Neural progenitor cell (in vitro differentiated cells): ENCODE data around the gene SIPA1. TPM values are rescaled to one million over a fixed set of nuclear protein-coding genes. Genes with fewer than 3 reads are reported as not detected.
"Not testable (repeated sequence)": the region's sequence is repeated elsewhere in the genome, so short reads cannot be mapped to it uniquely, and the experiment has no call there.

Experiments used
- DNase-seq: peaks from one replicate; pipeline ENCODE4 v3.0.0-alpha.2; 2016; ENCODE audit warnings: low spot score
- H2AFZ ChIP-seq: fragments of 200-600 bp; sonication (generic); replicated peaks from 2 replicates; pipeline ENCODE4 v1.6.1; 2016; ENCODE audit warnings: antibody characterized with exemption
- H3F3A ChIP-seq: fragments of 200-600 bp; sonication (generic); 2 replicates; pipeline ENCODE4 v1.6.1; 2016; ENCODE audit warnings: antibody characterized with exemption, low read depth
- H3K27ac ChIP-seq: fragments of 200-600 bp; sonication (generic); 2 replicates; pipeline ENCODE4 v1.5.1; 2016; ENCODE audit warnings: mild to moderate bottlenecking
- H3K27me3 ChIP-seq: fragments of 200-600 bp; sonication (generic); 2 replicates; pipeline ENCODE4 v1.6.1; 2016; ENCODE audit warnings: mild to moderate bottlenecking, moderate library complexity
- H3K36me3 ChIP-seq: fragments of 200-600 bp; sonication (generic); 2 replicates; pipeline ENCODE4 v1.5.1; 2016
- H3K4me1 ChIP-seq: fragments of 200-600 bp; sonication (generic); 2 replicates; pipeline ENCODE4 v1.6.1; 2016; ENCODE audit warnings: mixed run types
- H3K4me2 ChIP-seq: fragments of 200-600 bp; sonication (generic); 2 replicates; pipeline ENCODE4 v1.6.1; 2016
- H3K4me3 ChIP-seq: fragments of 200-600 bp; sonication (generic); 2 replicates; pipeline ENCODE4 v1.5.1; 2016
- H3K79me2 ChIP-seq: fragments of 200-600 bp; sonication (generic); 2 replicates; pipeline ENCODE4 v1.6.1; 2016; ENCODE audit warnings: low read depth
- H3K9ac ChIP-seq: fragments of 200-600 bp; sonication (generic); 2 replicates; pipeline ENCODE4 v1.6.1; 2016
- H3K9me3 ChIP-seq: fragments of 200-600 bp; sonication (generic); 2 replicates; pipeline ENCODE4 v1.5.1; 2016; ENCODE audit warnings: low read depth
- H4K20me1 ChIP-seq: fragments of 200-600 bp; sonication (generic); 2 replicates; pipeline ENCODE4 v1.6.1; 2016; ENCODE audit warnings: low read depth
- H3K27ac Mint-ChIP-seq: 3 replicates; pipeline ENCODE4 v1.8.0; 2021; ENCODE audit warnings: mixed read lengths
- H3K27me3 Mint-ChIP-seq: 2 replicates; pipeline ENCODE4 v1.8.0; 2022; ENCODE audit warnings: low read depth, mild to moderate bottlenecking, inconsistent platforms, moderate library complexity, mixed read lengths; ENCODE audit not compliant: insufficient read depth
- H3K36me3 Mint-ChIP-seq: 3 replicates; pipeline ENCODE4 v1.8.0; 2021; ENCODE audit warnings: mixed read lengths
- H3K4me1 Mint-ChIP-seq: 3 replicates; pipeline ENCODE4 v1.8.0; 2021; ENCODE audit warnings: mixed read lengths
- H3K4me3 Mint-ChIP-seq: 3 replicates; pipeline ENCODE4 v1.8.0; 2021; ENCODE audit warnings: mild to moderate bottlenecking, moderate library complexity, mixed read lengths
- H3K9me3 Mint-ChIP-seq: 3 replicates; pipeline ENCODE4 v1.8.0; 2020; ENCODE audit warnings: mixed read lengths
- EZH2 ChIP-seq: fragments of 200-600 bp; sonication (generic); IDR thresholded peaks from 2 replicates; pipeline ENCODE4 v1.6.1; 2017; ENCODE audit warnings: antibody characterized with exemption, mild to moderate bottlenecking, moderate library complexity
- EZH2phosphoT487 ChIP-seq: fragments of 200-600 bp; sonication (generic); IDR thresholded peaks from 2 replicates; pipeline ENCODE4 v1.6.1; 2017; ENCODE audit warnings: antibody characterized with exemption
- total RNA-seq: library from RNA; depleted of rRNA; stranded (reverse); fragments of >200 nt; gene quantifications from 2 replicates; pipeline ENCODE4 v1.2.3, GENCODE V29; 2015; ENCODE audit warnings: low replicate concordance
- TF ChIP-seq, protein P1 (sequence below): fragments of 200-600 bp; sonication (generic); IDR thresholded peaks from 2 replicates; pipeline ENCODE4 v1.5.1; 2017; ENCODE audit warnings: antibody characterized with exemption, mild to moderate bottlenecking

Gene SIPA1
- total RNA-seq, 1 donor from 2014 or later = 4.7 TPM

DNA sequence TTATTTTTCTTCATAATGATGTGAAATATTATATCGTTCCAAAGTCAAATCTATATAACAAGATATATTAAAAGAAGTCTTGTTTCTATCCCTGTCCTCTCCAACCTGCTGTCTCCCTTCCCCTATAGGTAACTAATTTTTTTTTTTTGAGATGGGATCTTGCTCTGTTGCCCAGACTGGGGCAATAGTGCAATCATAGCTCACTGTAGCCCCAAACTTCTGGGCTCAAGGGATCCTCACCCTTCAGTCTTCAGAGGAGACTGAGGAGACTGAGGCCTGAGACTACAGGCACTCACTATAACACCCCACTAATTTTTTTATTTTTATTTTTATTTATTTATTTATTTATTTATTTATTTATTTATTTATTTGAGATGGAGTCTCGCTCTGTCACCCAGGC lies 35.1 kb downstream of the SIPA1 start:
- H2AFZ ChIP-seq = no peak overlapping the region
- TF ChIP-seq EZH2 = no peak
- TF ChIP-seq, protein P1, sequence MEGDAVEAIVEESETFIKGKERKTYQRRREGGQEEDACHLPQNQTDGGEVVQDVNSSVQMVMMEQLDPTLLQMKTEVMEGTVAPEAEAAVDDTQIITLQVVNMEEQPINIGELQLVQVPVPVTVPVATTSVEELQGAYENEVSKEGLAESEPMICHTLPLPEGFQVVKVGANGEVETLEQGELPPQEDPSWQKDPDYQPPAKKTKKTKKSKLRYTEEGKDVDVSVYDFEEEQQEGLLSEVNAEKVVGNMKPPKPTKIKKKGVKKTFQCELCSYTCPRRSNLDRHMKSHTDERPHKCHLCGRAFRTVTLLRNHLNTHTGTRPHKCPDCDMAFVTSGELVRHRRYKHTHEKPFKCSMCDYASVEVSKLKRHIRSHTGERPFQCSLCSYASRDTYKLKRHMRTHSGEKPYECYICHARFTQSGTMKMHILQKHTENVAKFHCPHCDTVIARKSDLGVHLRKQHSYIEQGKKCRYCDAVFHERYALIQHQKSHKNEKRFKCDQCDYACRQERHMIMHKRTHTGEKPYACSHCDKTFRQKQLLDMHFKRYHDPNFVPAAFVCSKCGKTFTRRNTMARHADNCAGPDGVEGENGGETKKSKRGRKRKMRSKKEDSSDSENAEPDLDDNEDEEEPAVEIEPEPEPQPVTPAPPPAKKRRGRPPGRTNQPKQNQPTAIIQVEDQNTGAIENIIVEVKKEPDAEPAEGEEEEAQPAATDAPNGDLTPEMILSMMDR = no peak
- no peak for TF ChIP-seq EZH2phosphoT487
- no peaks in the 10 kb centered on the region for H3K9me3 Mint-ChIP-seq
- no peaks in the 10 kb centered on the region for H3K36me3 ChIP-seq
- H3K27me3 Mint-ChIP-seq = no peaks in the 10 kb centered on the region
- no peak for DNase-seq
- H3K79me2 ChIP-seq = no peaks in the 10 kb centered on the region
- H3K9ac ChIP-seq = no peak overlapping the region
- H3K4me1 Mint-ChIP-seq = no peaks in the 10 kb centered on the region
- H3F3A ChIP-seq = no peaks in the 10 kb centered on the region
- H3K36me3 Mint-ChIP-seq = no peaks in the 10 kb centered on the region
- no peaks in the 10 kb centered on the region for H4K20me1 ChIP-seq
- H3K4me3 Mint-ChIP-seq = no peak overlapping the region
- H3K27me3 ChIP-seq = no peaks in the 10 kb centered on the region
- no peak overlapping the region for H3K27ac Mint-ChIP-seq
- H3K4me1 ChIP-seq = no peaks in the 10 kb centered on the region
- H3K27ac ChIP-seq = no peak overlapping the region
- no peak overlapping the region for H3K4me2 ChIP-seq
- H3K9me3 ChIP-seq = no peaks in the 10 kb centered on the region
- H3K4me3 ChIP-seq = no peak overlapping the region

DNA sequence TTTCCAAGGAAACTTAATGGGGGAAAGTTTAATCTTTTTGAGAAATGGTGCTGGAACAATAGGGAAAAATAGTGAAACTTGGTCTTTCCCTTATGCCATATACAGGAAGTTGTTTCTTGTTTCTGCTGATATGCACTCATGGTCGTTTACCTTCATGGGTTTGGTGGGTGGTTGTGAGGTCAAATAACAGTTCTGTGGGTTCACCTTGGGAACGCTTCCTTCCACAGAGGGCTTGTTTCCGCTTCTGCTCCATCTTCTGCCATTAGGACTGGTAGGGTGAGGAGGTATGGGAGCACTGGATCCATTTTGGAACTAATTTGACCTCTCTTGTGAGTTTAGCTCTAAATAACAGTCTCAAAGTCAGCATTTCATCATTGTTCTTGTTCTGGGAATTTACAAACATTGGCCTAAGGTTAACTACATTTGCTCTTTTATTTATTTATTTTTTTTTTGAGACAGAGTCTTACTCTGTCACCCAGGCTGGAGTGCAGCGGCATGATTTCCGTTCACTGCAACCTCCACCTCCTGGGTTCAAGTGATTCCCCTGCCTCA lies 42.4 kb downstream of the SIPA1 start:
- H3K4me1 Mint-ChIP-seq = no peaks in the 10 kb centered on the region

DNA sequence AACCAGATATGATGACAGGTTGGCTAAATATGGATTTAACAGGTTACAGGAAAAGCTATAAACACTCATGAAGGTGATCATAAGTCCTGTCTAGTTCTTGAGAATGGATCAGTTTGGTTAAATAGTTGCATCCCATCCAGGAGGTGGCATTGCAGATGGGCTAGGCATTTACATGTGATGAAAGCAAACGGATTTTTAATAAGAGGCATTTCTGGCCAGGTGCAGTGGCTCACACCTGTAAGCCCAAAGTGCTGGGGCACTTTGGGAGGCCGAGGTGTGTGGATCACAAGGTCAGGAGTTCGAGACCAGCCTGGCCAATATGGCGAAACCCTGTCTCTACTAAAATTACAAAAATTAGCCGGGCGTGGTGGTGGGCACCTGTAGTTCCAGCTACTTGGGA lies 45.6 kb downstream of the SIPA1 start:
- peaks cover 13% of the 10 kb centered on the region for H3K27me3 Mint-ChIP-seq
- H3K4me1 ChIP-seq, H4K20me1 ChIP-seq, H3K27ac Mint-ChIP-seq, H3K9me3 Mint-ChIP-seq, H3K4me3 Mint-ChIP-seq, H3K27ac ChIP-seq, H3K4me3 ChIP-seq, H3K4me2 ChIP-seq, H3K36me3 Mint-ChIP-seq, H3F3A ChIP-seq, H3K79me2 ChIP-seq, H3K36me3 ChIP-seq, H3K4me1 Mint-ChIP-seq, H3K9ac ChIP-seq, DNase-seq, H3K9me3 ChIP-seq, H2AFZ ChIP-seq: not testable (repeated sequence)
- peaks cover 12% of the 10 kb centered on the region for H3K27me3 ChIP-seq

More for the DNA sequence above, 42.4 kb downstream of the SIPA1 start:
- DNase-seq = no peak
- Histone ChIP-seq H4K20me1 (no peaks in the 10 kb centered on the region), H3K27me3 (peaks cover 12% of the 10 kb centered on the region), H3K27ac (no peak overlapping the region), H3F3A (no peaks in the 10 kb centered on the region), H3K9me3 (no peaks in the 10 kb centered on the region), H3K4me1 (no peaks in the 10 kb centered on the region), H3K36me3 (no peaks in the 10 kb centered on the region), H3K4me2 (no peak overlapping the region), H3K9ac (no peak overlapping the region), H2AFZ (no peak overlapping the region), H3K4me3 (no peak overlapping the region), H3K79me2 (no peaks in the 10 kb centered on the region)
- Mint-ChIP-seq H3K36me3 (no peaks in the 10 kb centered on the region), H3K9me3 (no peaks in the 10 kb centered on the region), H3K4me3 (no peak overlapping the region), H3K27ac (no peak overlapping the region), H3K27me3 (peaks cover 9% of the 10 kb centered on the region)
- TF ChIP-seq EZH2 (no peak), EZH2phosphoT487 (no peak)
- TF ChIP-seq, protein P1 = no peak

DNA sequence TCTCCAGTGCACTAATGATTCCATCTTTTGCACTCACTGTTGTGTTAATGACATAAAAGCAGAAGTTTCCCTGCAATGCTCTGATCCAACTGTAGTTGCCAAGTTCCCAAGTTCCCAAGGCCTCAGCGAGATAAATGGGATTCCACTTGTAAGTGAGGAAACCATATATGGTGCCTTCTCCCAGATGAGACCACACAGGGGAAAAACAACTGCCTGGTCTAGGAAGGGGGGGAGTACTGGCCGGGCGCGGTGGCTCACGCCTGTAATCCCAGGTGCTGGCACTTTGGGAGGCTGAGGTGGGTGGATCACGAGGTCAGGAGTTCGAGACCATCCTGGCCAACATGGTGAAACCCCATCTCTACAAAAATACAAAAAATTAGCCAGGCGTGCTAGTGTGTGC lies 48.1 kb downstream of the SIPA1 start:
- Mint-ChIP-seq H3K9me3 (no peaks in the 10 kb centered on the region), H3K27me3 (peaks cover 13% of the 10 kb centered on the region), H3K4me3 (no peak overlapping the region), H3K4me1 (peaks cover 4% of the 10 kb centered on the region), H3K27ac (no peak overlapping the region), H3K36me3 (no peaks in the 10 kb centered on the region)
- Histone ChIP-seq H3K27ac (no peak overlapping the region), H3K9me3 (no peaks in the 10 kb centered on the region), H3F3A (no peaks in the 10 kb centered on the region), H3K27me3 (peaks cover 12% of the 10 kb centered on the region), H2AFZ (no peak overlapping the region), H3K36me3 (no peaks in the 10 kb centered on the region), H3K4me1 (no peaks in the 10 kb centered on the region), H4K20me1 (no peaks in the 10 kb centered on the region), H3K4me2 (no peak overlapping the region), H3K79me2 (no peaks in the 10 kb centered on the region), H3K9ac (no peak overlapping the region), H3K4me3 (no peak overlapping the region)
- TF ChIP-seq EZH2phosphoT487 (no peak), EZH2 (no peak)
- TF ChIP-seq, protein P1 = no peak
- DNase-seq = no peak

DNA sequence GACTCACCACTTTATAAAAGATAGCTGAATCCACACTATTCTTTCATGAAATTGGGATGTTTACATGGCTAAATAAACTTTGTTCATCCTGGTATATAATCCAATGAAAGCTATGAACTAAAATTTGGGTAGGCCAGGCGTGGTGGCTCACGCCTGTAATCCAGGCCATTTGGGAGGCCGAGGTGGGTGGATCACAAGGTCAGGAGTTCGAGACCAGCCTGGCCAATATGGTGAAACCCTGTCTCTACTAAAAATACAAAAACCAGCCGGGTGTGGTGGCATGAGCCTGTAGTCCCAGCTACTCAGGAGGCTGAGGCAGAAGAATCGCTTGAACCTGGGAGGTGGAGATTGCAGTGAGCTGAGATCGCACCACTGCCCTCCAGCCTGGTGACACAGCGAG lies 53.9 kb downstream of the SIPA1 start:
- not testable (repeated sequence) for H3K9me3 ChIP-seq, H3K4me2 ChIP-seq, H3K27ac Mint-ChIP-seq, H3K27ac ChIP-seq, H3K36me3 ChIP-seq, H3K27me3 Mint-ChIP-seq, H3K4me1 ChIP-seq, H3K4me3 Mint-ChIP-seq, H3K4me1 Mint-ChIP-seq, H3K36me3 Mint-ChIP-seq, H4K20me1 ChIP-seq, H3K27me3 ChIP-seq, H3K79me2 ChIP-seq, DNase-seq, H3F3A ChIP-seq, H3K9ac ChIP-seq, H3K4me3 ChIP-seq, H3K9me3 Mint-ChIP-seq
- H2AFZ ChIP-seq = peak overlapping the region; percentile 86
